T-cell (primary cell): ENCODE results near the gene DIP2C. TPM values are rescaled to one million over a fixed set of nuclear protein-coding genes. Genes with fewer than 3 reads are reported as not detected.

Experiments used
- ATAC-seq, 4 experiments: fragments of 200-7000 bp in 3 of 4; fragments of 150-1000 bp in 1 of 4; cut with Tn5 transposase; replicated peaks in 1 of 4; 1 replicate in 3 of 4; 2 replicates in 1 of 4; pipeline ENCODE4 v1.10.0; 2021; ENCODE audit warnings: moderate library complexity in 3 of 4, mild to moderate bottlenecking in 2 of 4, moderate number of reproducible peaks in 1 of 4
- CTCF ChIA-PET, 2 donors: fragments of 300-600 bp; sonication (Branson Sonifier 250); formaldehyde crosslinking; loops; one replicate each; lab custom pipeline; 2022; ENCODE audit warnings: antibody characterized with exemption in 2 of 2; lab: Charles Lee
- POLR2A ChIA-PET, 2 donors: fragments of 300-600 bp; sonication (Branson Sonifier 250); formaldehyde crosslinking; loops; one replicate each; lab custom pipeline; 2022; ENCODE audit warnings: antibody characterized with exemption in 2 of 2; lab: Charles Lee
- DNase-seq, 35 experiments: peaks; one replicate each; pipeline versions ENCODE4 v3.0.0 to v3.0.0-alpha.2; 2013 to 2023
- H3K27ac ChIP-seq: one replicate; pipeline ENCODE4 v1.5.1; 2013; ENCODE audit warnings: low read length
- H3K27me3 ChIP-seq, 2 experiments: replicated peaks in 1 of 2; 1 replicate in 1 of 2; 2 replicates in 1 of 2; pipeline versions ENCODE4 v1.6.1 to v1.7.0; 2013; ENCODE audit warnings: low read length in 1 of 2, mixed read lengths in 1 of 2; ENCODE audit not compliant: control insufficient read depth in 2 of 2, insufficient read depth in 2 of 2; ENCODE audit errors: extremely low read depth in 1 of 2
- H3K36me3 ChIP-seq, 2 donors: 1 replicate in 1 of 2; 2 replicates in 1 of 2; pipeline versions ENCODE4 v1.6.1 to v1.7.0; 2013; ENCODE audit warnings: low read length in 1 of 2; ENCODE audit not compliant: control insufficient read depth in 2 of 2, insufficient read depth in 1 of 2; ENCODE audit errors: extremely low read depth in 1 of 2
- H3K4me1 ChIP-seq, 2 experiments: 1 replicate in 1 of 2; 2 replicates in 1 of 2; pipeline versions ENCODE4 v1.6.1 to v1.7.0; 2013; ENCODE audit warnings: low read length in 2 of 2, mixed read lengths in 1 of 2; ENCODE audit not compliant: insufficient read depth in 2 of 2, control insufficient read depth in 1 of 2; ENCODE audit errors: extremely low read depth in 1 of 2
- H3K4me3 ChIP-seq, 2 donors: 1 replicate in 1 of 2; 2 replicates in 1 of 2; pipeline versions ENCODE4 v1.5.1 to v1.7.0; 2013; ENCODE audit warnings: mild to moderate bottlenecking in 2 of 2, low read length in 1 of 2, moderate library complexity in 1 of 2; ENCODE audit not compliant: control insufficient read depth in 1 of 2; ENCODE audit errors: extremely low read depth in 1 of 2
- H3K9me3 ChIP-seq: 2 replicates; pipeline ENCODE4 v1.7.0; 2013
- H3K27ac Mint-ChIP-seq, 2 donors: one replicate each; pipeline ENCODE4 v1.8.0; 2020 to 2021; ENCODE audit warnings: mild to moderate bottlenecking in 2 of 2, mixed read lengths in 2 of 2
- H3K27me3 Mint-ChIP-seq, 2 donors: one replicate each; pipeline ENCODE4 v1.8.0; 2021 to 2022; ENCODE audit warnings: mixed read lengths in 2 of 2
- H3K36me3 Mint-ChIP-seq: one replicate; pipeline ENCODE4 v1.8.0; 2021; ENCODE audit warnings: mixed read lengths
- H3K4me1 Mint-ChIP-seq, 3 donors: one replicate each; pipeline ENCODE4 v1.8.0; 2020 to 2022; ENCODE audit warnings: mixed read lengths in 3 of 3, mild to moderate bottlenecking in 1 of 3
- H3K4me3 Mint-ChIP-seq, 3 donors: one replicate each; pipeline ENCODE4 v1.8.0; 2020 to 2022; ENCODE audit warnings: mild to moderate bottlenecking in 3 of 3, mixed read lengths in 3 of 3, moderate library complexity in 3 of 3
- H3K9me3 Mint-ChIP-seq, 3 donors: one replicate each; pipeline ENCODE4 v1.8.0; 2020 to 2022; ENCODE audit warnings: mixed read lengths in 3 of 3
- WGBS: methylation state at CpG from one replicate; pipeline ENCODE4 v1.1.5; 2013; ENCODE audit warnings: missing lambda C conversion rate; ENCODE audit not compliant: insufficient coverage; 5-methylcytosine and 5-hydroxymethylcytosine counted together
- total RNA-seq, 35 experiments: library from RNA in 6 of 35; stranded (reverse) in 6 of 35; fragments of 120-200 nt in 1 of 35; gene quantifications; one replicate each; pipeline versions ENCODE4 v1.2.1 to v1.2.4 and lab custom pipeline; 2013 to 2026

Gene DIP2C
- total RNA-seq, 5 donors from 2014 or later (not counting 1 experiment from before 2014, with no cell fraction given), result 2.7 to 7.4 (median 4.5) TPM

- H3K27me3 Mint-ChIP-seq, result peaks cover 12% of the 10 kb centered on the region in 2 donors
- Histone ChIP-seq H3K4me3 (no peak overlapping the region), H3K27me3 (peaks cover 0 to 29% of the 10 kb centered on the region in 2 experiments), H3K9me3 (no peaks in the 10 kb centered on the region), H3K27ac (no peak overlapping the region), H3K4me1 (no peaks in the 10 kb centered on the region), H3K36me3 (no peaks in the 10 kb centered on the region)
- no peaks in the 10 kb centered on the region for H3K9me3 Mint-ChIP-seq
- no peaks in the 10 kb centered on the region for H3K36me3 Mint-ChIP-seq
- ATAC-seq (no peak), DNase-seq (no peak)
- ChIA-PET POLR2A (no interaction called here), CTCF (interaction anchor here in 1 of 2 donors (0.6 kb wide), 1 partner anchor 27 kb away, joined by 3 read pairs; no protein-coding TSS in a partner anchor)
- H3K27ac Mint-ChIP-seq, result peak overlapping the region in 1 of 2 donors; percentile 72
- H3K4me1 Mint-ChIP-seq, result peaks cover 0 to 13% (median 2%) of the 10 kb centered on the region in 3 donors
- WGBS, result 77% methylated on average over 8 of the region's 14 CpGs
- H3K4me3 Mint-ChIP-seq, result no peak overlapping the region
Measured at GRCh38 chr10:556971-557637, 132.4 kb downstream of the DIP2C start.

- Histone ChIP-seq H3K4me3 (no peak overlapping the region), H3K27me3 (peaks cover 0 to 33% of the 10 kb centered on the region in 2 experiments), H3K27ac (no peak overlapping the region), H3K4me1 (no peaks in the 10 kb centered on the region), H3K36me3 (no peaks in the 10 kb centered on the region), H3K9me3 (no peaks in the 10 kb centered on the region)
- Mint-ChIP-seq H3K9me3 (no peaks in the 10 kb centered on the region), H3K4me1 (peaks cover 0 to 13% (median 2%) of the 10 kb centered on the region in 3 donors), H3K36me3 (no peaks in the 10 kb centered on the region), H3K27me3 (peaks cover 12 to 18% of the 10 kb centered on the region in 2 donors), H3K4me3 (no peak overlapping the region), H3K27ac (no peak overlapping the region)
- ChIA-PET CTCF (no interaction called here), POLR2A (interaction anchor here in 1 of 2 donors (0.6 kb wide), 1 partner anchor 15 kb away, joined by 3 read pairs; no protein-coding TSS in a partner anchor)
- DNase-seq (no peak), ATAC-seq (no peak)
- 47% methylated on average over 12 of the region's 27 CpGs for WGBS
Measured at GRCh38 chr10:555682-556350, 133.7 kb downstream of the DIP2C start.

- Mint-ChIP-seq H3K4me3 (no peak overlapping the region), H3K4me1 (peaks cover 0 to 13% (median 2%) of the 10 kb centered on the region in 3 donors), H3K9me3 (no peaks in the 10 kb centered on the region), H3K27me3 (peaks cover 12 to 24% of the 10 kb centered on the region in 2 donors), H3K27ac (no peak overlapping the region), H3K36me3 (no peaks in the 10 kb centered on the region)
- DNase-seq (no peak), ATAC-seq (no peak)
- Histone ChIP-seq H3K4me3 (no peak overlapping the region), H3K4me1 (no peaks in the 10 kb centered on the region), H3K27ac (no peak overlapping the region), H3K36me3 (no peaks in the 10 kb centered on the region), H3K9me3 (no peaks in the 10 kb centered on the region), H3K27me3 (peaks cover 0 to 37% of the 10 kb centered on the region in 2 experiments)
- ChIA-PET CTCF (no interaction called here), POLR2A (no interaction called here)
- WGBS, result 85% methylated on average over 10 of the region's 12 CpGs
Measured at GRCh38 chr10:555281-555680, 134.2 kb downstream of the DIP2C start.

- H3K4me3 ChIP-seq, result no peak overlapping the region
- Mint-ChIP-seq H3K36me3 (no peaks in the 10 kb centered on the region), H3K9me3 (no peaks in the 10 kb centered on the region), H3K4me3 (no peak overlapping the region), H3K27ac (no peak overlapping the region), H3K4me1 (peaks cover 0 to 13% (median 2%) of the 10 kb centered on the region in 3 donors), H3K27me3 (peaks cover 12 to 24% of the 10 kb centered on the region in 2 donors)
- WGBS, result 78% methylated on average over 5 of the region's 8 CpGs
- no peaks in the 10 kb centered on the region for H3K36me3 ChIP-seq
- CTCF ChIA-PET, result no interaction called here
- POLR2A ChIA-PET, result no interaction called here
- DNase-seq (no peak), ATAC-seq (no peak)
- H3K27me3 ChIP-seq, result peaks cover 0 to 39% of the 10 kb centered on the region in 2 experiments
- H3K27ac ChIP-seq, result no peak overlapping the region
- H3K9me3 ChIP-seq, result no peaks in the 10 kb centered on the region
- H3K4me1 ChIP-seq, result no peaks in the 10 kb centered on the region
Measured at GRCh38 chr10:554182-554848, 135.2 kb downstream of the DIP2C start.

GRCh38 chr10:553233-553632, 136.2 kb downstream of the DIP2C start:
- no peaks in the 10 kb centered on the region for H3K9me3 Mint-ChIP-seq
- Histone ChIP-seq H3K9me3 (no peaks in the 10 kb centered on the region), H3K4me1 (no peaks in the 10 kb centered on the region), H3K36me3 (no peaks in the 10 kb centered on the region), H3K27me3 (peaks cover 0 to 39% of the 10 kb centered on the region in 2 experiments), H3K4me3 (no peak overlapping the region), H3K27ac (no peak overlapping the region)
- H3K4me3 Mint-ChIP-seq, result no peak overlapping the region
- CTCF ChIA-PET, result no interaction called here
- WGBS, result 82% methylated on average over 4 of the region's 5 CpGs
- H3K4me1 Mint-ChIP-seq, result peaks cover 0 to 13% (median 2%) of the 10 kb centered on the region in 3 donors
- POLR2A ChIA-PET, result no interaction called here
- no peak overlapping the region for H3K27ac Mint-ChIP-seq
- no peak for ATAC-seq
- DNase-seq, result no peak
- no peaks in the 10 kb centered on the region for H3K36me3 Mint-ChIP-seq
- H3K27me3 Mint-ChIP-seq, result peaks cover 12 to 30% of the 10 kb centered on the region in 2 donors

- H3K9me3 ChIP-seq, result no peaks in the 10 kb centered on the region
- H3K27me3 ChIP-seq, result peaks cover 0 to 42% of the 10 kb centered on the region in 2 experiments
- CTCF ChIA-PET, result no interaction called here
- POLR2A ChIA-PET, result no interaction called here
- H3K9me3 Mint-ChIP-seq, result no peaks in the 10 kb centered on the region
- no peak overlapping the region for H3K4me3 ChIP-seq
- H3K27ac ChIP-seq, result no peak overlapping the region
- DNase-seq, result no peak
- 96% methylated on average over 5 of the region's 8 CpGs for WGBS
- no peak overlapping the region for H3K4me3 Mint-ChIP-seq
- ATAC-seq, result no peak
- H3K4me1 ChIP-seq, result no peaks in the 10 kb centered on the region
- no peaks in the 10 kb centered on the region for H3K36me3 ChIP-seq
- H3K27me3 Mint-ChIP-seq, result peaks cover 15 to 34% of the 10 kb centered on the region in 2 donors
- peaks cover 0 to 12% (median 2%) of the 10 kb centered on the region in 3 donors for H3K4me1 Mint-ChIP-seq
- H3K27ac Mint-ChIP-seq, result no peak overlapping the region
- H3K36me3 Mint-ChIP-seq, result no peaks in the 10 kb centered on the region
Measured at GRCh38 chr10:552679-553078, 136.8 kb downstream of the DIP2C start.
